ENCODE data around the gene ZNF324B.
"Not testable (repeated sequence)": the region's sequence is repeated elsewhere in the genome, so short reads cannot be mapped to it uniquely, and the experiment has no call there.

Gene ZNF324B

GRCh38 chr19:58450856-58451357 lies 515 bp upstream of the ZNF324B start:
- H3K4me3 ChIP-seq (ENCODE audit: low read depth, low read length) = peak overlapping the region; percentile 78
- DNase-seq (ENCODE audit: low read depth) = no peak

- DNase-seq (ENCODE audit: low read depth) = no peak
- no peak overlapping the region for H3K4me3 ChIP-seq (ENCODE audit: low read depth, low read length)
Observed at GRCh38 chr19:58453743-58454142, 2.3 kb downstream of the ZNF324B start.

- H3K4me3 ChIP-seq (ENCODE audit: low read depth, low read length) = no peak overlapping the region
- DNase-seq (ENCODE audit: low read depth) = no peak
Observed at GRCh38 chr19:58455306-58455705, 3.9 kb downstream of the ZNF324B start.

DNA sequence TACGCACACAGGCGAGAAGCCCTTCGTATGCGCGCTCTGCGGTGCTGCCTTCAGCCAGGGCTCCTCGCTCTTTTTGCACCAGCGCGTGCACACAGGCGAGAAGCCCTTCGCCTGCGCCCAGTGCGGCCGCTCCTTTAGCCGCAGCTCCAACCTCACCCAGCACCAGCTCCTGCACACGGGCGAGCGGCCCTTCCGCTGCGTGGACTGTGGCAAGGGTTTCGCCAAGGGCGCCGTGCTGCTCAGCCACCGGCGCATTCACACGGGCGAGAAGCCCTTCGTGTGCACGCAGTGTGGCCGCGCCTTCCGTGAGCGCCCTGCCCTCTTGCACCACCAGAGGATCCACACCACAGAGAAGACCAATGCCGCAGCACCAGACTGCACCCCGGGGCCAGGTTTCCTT lies 4.7 kb downstream of the ZNF324B start:
- no peak for DNase-seq (ENCODE audit: low read depth)
- H3K4me3 ChIP-seq (ENCODE audit: low read depth, low read length) = no peak overlapping the region

DNA sequence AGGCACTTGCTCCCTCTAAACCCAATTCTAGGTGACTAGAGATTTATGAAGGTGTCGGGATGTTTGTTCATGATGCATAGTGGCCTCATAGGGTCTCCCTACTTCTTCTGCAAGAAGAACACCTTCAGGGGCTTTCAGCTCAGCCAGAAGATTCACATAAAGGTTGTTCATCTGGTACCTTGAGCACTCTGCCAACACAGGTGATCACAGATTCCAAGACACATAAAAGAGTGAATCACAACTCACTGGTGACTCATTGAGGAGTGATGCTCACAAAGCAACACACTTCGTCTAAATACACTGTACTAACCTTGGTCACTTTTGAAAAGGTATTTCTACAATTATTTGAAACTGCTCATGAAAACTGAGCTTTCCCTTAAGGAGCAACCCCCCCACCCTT lies 8.6 kb downstream of the ZNF324B start:
- no peak overlapping the region for H3K4me3 ChIP-seq (ENCODE audit: low read depth, low read length)
- no peak for DNase-seq (ENCODE audit: low read depth)

- no peak for DNase-seq (ENCODE audit: low read depth)
- peak overlapping the region; percentile 92 for H3K4me3 ChIP-seq (ENCODE audit: low read depth, low read length)
Observed at GRCh38 chr19:58466089-58466759, 14.8 kb downstream of the ZNF324B start.

DNA sequence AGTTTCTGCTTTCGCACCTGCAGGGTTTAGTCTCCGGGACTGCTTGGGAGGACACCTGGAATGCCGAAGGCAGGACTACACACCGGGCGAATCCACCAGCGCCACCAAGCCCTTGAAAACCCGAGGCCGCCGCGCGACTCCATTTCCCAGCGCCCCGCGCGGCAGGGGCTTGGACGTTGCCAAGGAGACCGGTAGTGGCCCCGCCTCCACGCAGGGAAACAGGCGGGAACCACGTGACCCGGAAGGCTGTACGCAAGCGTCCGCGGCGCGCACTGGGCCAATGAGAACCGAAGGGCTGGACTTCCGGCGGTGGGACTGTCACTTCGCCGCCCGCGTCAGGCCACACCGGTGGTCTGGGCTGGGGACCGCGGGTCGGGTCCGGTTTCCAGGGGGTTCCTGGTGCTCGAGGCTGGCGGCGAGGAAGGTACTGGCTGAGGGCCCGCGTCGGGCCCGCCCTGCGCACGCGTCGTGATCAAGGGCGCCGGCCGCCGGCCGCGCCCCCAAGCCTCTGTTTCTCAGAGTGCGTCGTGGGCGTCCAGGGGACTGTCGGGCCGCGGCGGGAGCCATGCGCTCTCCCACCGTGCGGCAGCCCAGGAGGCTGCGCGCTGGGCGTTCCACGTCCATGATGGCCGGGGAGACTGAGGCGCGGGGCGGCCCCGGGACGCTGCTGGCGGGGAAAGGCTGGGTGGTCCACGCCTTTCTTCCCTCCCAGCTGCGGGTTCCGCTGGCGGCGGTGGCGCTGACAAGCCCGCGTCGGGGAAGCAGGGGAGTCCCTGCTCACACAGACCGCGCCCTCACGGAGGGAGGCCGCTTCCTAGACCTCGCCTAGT lies 15.6 kb downstream of the ZNF324B start, which contains the start of gene ZNF324:
TSS of gene ZNF324 (plus strand) at position 321 of the 830 bp plus-strand sequence. CDS start 2,106 bp downstream, outside the sequence.
- DNase-seq (ENCODE audit: low read depth) = peak; percentile 76
- H3K4me3 ChIP-seq (ENCODE audit: low read depth, low read length) = peak within 1 kb of the TSS; percentile 92

GRCh38 chr19:58468216-58468839 lies 16.9 kb downstream of the ZNF324B start:
- no peak for DNase-seq (ENCODE audit: low read depth)
- H3K4me3 ChIP-seq (ENCODE audit: low read depth, low read length) = peak overlapping the region; percentile 11

- no peak for DNase-seq (ENCODE audit: low read depth)
- no peak overlapping the region for H3K4me3 ChIP-seq (ENCODE audit: low read depth, low read length)
Observed at GRCh38 chr19:58469241-58470013, 18.0 kb downstream of the ZNF324B start.

- not testable (repeated sequence) for H3K4me3 ChIP-seq (ENCODE audit: low read depth, low read length); DNase-seq (ENCODE audit: low read depth)
Observed at GRCh38 chr19:58470837-58471543, 19.6 kb downstream of the ZNF324B start.

- no peak for DNase-seq (ENCODE audit: low read depth)
- H3K4me3 ChIP-seq (ENCODE audit: low read depth, low read length) = no peak overlapping the region
Observed at GRCh38 chr19:58471736-58472135, 20.3 kb downstream of the ZNF324B start.

GRCh38 chr19:58473775-58474174 lies 22.4 kb downstream of the ZNF324B start:
- no peak overlapping the region for H3K4me3 ChIP-seq (ENCODE audit: low read depth, low read length)
- DNase-seq (ENCODE audit: low read depth) = no peak

DNA sequence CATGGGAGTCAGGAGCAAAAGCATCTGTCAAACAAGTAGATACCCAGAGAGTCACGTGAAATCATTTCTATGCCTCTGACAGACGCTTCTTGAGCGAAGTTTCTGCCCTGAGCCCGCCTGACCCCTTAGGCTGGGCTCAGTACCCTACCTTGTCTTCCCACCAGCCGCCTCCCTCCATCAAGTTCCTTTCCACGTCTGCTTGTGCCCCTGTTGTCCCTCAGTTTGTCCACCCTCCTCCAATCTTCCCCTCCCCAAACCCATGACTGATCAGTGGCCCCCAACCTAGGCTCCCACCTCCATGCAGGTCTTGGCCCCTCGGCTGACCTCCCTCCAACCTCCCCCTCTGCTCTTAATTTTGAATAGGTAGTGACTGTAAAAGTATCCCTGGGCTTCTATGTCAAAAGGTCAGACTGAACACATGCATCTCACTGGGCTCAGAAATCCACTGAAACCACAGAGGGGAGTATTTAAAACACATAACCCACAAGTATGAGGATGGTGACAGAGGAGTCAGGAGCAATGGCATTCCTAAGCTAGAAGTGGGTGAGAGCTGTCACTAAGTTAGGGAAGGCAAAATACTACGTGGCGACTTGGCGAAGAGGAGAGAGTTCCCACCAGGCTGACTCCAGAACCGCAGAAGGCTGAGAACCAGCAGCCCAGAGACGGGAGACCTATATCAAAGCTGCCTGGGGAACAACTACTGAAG lies 23.0 kb downstream of the ZNF324B start:
- DNase-seq (ENCODE audit: low read depth) = peak; percentile 31

GRCh38 chr19:58474997-58475713 lies 23.7 kb downstream of the ZNF324B start:
- H3K4me3 ChIP-seq (ENCODE audit: low read depth, low read length) = peak overlapping the region; percentile 67
- no peak for DNase-seq (ENCODE audit: low read depth)

More for the DNA sequence above, 23.0 kb downstream of the ZNF324B start:
- no peak overlapping the region for H3K4me3 ChIP-seq (ENCODE audit: low read depth, low read length)

DNA sequence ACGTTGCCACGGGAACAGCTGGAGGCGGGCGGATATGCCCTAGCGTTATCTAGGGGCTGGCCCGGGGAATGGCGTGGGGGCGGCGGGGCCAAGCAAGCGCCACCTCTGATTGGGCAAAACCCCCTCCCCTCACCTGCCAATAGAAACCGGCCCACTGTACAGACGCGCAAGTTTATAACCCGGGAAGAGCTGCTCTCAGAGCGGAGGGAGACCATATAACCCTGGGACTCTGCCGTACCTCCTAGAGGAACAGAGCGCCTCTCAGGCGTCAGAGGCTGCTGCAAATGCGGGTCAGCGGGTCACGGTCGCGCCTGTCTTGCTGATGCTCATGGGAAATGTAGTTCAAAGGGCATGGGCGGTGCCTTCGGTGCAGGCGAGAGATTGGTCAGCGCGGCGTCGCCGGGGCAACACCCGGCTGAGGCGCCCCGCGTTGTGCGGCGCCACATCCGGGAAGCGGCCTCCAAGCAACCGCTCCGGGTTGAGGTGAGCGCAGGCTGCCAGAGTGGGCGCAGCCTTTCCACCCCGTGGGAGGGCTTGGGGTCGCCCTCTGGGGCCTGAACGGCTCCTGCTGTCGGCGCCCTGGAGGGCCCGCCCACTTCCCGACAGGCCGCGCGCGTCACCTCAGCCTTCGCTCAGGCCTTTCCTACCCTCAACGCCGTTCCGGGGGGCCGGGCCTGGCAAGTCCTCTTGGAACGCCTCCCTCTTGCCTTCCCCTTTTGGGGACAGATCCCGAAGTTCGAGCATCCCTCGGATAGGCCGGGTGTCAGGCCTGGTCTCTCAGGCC lies 24.5 kb downstream of the ZNF324B start, which contains the start of gene ZNF446:
TSS of gene ZNF446 (plus strand) at position 639 of the 784 bp plus-strand sequence. CDS start 867 bp downstream, outside the sequence.
- H3K4me3 ChIP-seq (ENCODE audit: low read depth, low read length) = peak within 1 kb of the TSS; percentile 67
- DNase-seq (ENCODE audit: low read depth) = peak; percentile 92

GRCh38 chr19:58476498-58477015 lies 25.1 kb downstream of the ZNF324B start:
- peak overlapping the region; percentile 67 for H3K4me3 ChIP-seq (ENCODE audit: low read depth, low read length)
- DNase-seq (ENCODE audit: low read depth) = no peak

All from skeletal muscle cell (primary cell).